Muscle layer of colon (tissue), 2 donors: ENCODE measurements around the gene CNTNAP2.

ENCODE experiments used
- H3K27ac ChIP-seq: one replicate; pipeline ENCODE4 v1.7.0; 2013; ENCODE audit warnings: low read depth, mild to moderate bottlenecking, low read length, moderate library complexity
- H3K27me3 ChIP-seq, 2 donors: one replicate each; pipeline ENCODE4 v1.7.0; 2013; ENCODE audit warnings: low read length in 2 of 2, mild to moderate bottlenecking in 2 of 2; ENCODE audit not compliant: insufficient read depth in 2 of 2, control insufficient read depth in 1 of 2
- H3K36me3 ChIP-seq: one replicate; pipeline ENCODE4 v1.7.0; 2013; ENCODE audit warnings: mild to moderate bottlenecking, low read length; ENCODE audit not compliant: insufficient read depth
- H3K4me1 ChIP-seq: one replicate; pipeline ENCODE4 v1.7.0; 2013; ENCODE audit warnings: mild to moderate bottlenecking, low read length; ENCODE audit not compliant: insufficient read depth
- H3K4me3 ChIP-seq, 2 donors: one replicate each; pipeline ENCODE4 v1.7.0; 2013; ENCODE audit warnings: low read length in 2 of 2, low read depth in 1 of 2, mild to moderate bottlenecking in 1 of 2, moderate library complexity in 1 of 2
- H3K9ac ChIP-seq: one replicate; pipeline ENCODE4 v1.7.0; 2013; ENCODE audit warnings: low read length
- H3K9me3 ChIP-seq: one replicate; pipeline ENCODE4 v1.7.0; 2013; ENCODE audit warnings: mild to moderate bottlenecking, low read length
- donor health status: abdominal sarcoma.
- donor health status: Adenocarcinoma of cecum.

Gene CNTNAP2

DNA sequence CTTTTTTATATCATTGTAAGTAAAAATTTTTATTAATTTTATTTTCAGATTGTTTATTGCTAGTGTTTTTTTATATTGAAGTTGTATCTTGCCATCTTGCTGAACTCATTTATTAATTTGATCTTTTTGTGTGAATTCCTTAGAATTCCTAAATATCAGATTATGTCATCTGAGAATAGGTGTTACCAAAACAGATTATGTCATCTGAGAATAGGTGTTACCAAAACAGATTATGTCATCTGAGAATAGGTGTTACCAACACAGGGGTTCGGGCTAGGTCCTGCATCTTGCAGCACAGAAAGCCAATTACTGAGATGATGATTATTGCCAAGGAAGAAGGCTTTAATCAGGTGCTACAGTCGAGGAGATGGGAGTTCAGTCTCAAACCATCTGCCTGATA is 383.4 kb downstream of the CNTNAP2 start:
- Histone ChIP-seq H3K4me3 (no peak overlapping the region), H3K9me3 (no peaks in the 10 kb centered on the region), H3K9ac (no peak overlapping the region), H3K4me1 (no peaks in the 10 kb centered on the region), H3K27ac (no peak overlapping the region), H3K27me3 (no peaks in the 10 kb centered on the region), H3K36me3 (no peaks in the 10 kb centered on the region)

- Histone ChIP-seq H3K27me3 (no peaks in the 10 kb centered on the region), H3K36me3 (no peaks in the 10 kb centered on the region), H3K9ac (no peak overlapping the region), H3K9me3 (no peaks in the 10 kb centered on the region), H3K4me1 (no peaks in the 10 kb centered on the region), H3K4me3 (no peak overlapping the region), H3K27ac (no peak overlapping the region)
Observed at GRCh38 chr7:146503844-146504243, 387.2 kb downstream of the CNTNAP2 start.

DNA sequence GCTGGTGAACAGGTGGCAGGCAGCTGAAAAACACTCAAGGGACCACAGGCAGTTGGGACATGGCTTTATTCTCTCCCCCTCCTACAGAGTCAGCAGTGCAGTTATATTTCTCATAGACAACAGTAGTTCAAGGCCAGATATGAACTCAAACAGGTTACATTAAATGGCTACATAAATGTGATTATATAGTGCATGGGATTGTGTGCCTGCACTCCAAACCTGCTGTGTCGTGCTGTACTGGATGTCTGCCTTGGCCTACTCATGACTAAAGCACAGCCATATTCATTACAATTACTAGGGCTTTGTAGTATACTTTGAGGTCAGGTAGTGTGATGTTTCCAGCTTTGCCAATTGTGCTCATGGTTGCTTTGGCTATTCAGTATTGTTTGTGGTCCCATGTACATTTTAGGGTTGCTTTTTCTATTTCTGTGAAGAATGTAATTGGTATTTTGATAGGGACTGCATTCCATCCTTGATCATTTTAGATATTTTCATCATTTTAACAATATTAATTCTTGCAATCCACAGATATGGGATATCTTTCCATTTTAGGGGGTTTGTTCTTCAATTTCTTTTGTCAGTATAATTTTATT is 393.6 kb downstream of the CNTNAP2 start:
- Histone ChIP-seq H3K9me3 (no peaks in the 10 kb centered on the region), H3K9ac (no peak overlapping the region), H3K4me1 (no peaks in the 10 kb centered on the region)

DNA sequence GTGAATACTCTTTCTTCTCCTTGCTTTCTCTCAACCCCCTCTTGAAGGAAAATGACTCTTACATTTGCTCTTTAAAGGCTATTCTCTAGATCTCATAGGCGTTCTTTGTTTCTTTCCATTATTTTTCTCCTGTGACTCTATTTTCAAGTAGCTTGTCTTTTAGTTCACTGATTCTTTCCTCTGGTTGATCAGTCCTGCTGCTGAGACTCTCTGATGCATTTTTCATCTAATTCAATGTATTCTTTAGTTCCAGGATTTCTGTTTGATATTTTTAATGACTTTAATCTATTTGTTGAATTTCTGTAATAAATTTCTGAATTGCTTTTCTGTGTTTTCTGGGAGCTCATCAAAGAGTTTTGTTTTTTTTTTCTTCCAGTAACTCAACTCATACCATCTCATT is 397.7 kb downstream of the CNTNAP2 start:
- H3K27me3 ChIP-seq: no peaks in the 10 kb centered on the region
- H3K4me3 ChIP-seq: no peak overlapping the region
- no peaks in the 10 kb centered on the region for H3K4me1 ChIP-seq
- H3K9ac ChIP-seq: no peak overlapping the region
- no peaks in the 10 kb centered on the region for H3K36me3 ChIP-seq
- H3K9me3 ChIP-seq: no peaks in the 10 kb centered on the region
- no peak overlapping the region for H3K27ac ChIP-seq

More for the DNA sequence above, 393.6 kb downstream of the CNTNAP2 start:
- Histone ChIP-seq H3K36me3 (no peaks in the 10 kb centered on the region), H3K27me3 (no peaks in the 10 kb centered on the region), H3K27ac (no peak overlapping the region), H3K4me3 (no peak overlapping the region)

GRCh38 chr7:146528581-146528980 is 412.0 kb downstream of the CNTNAP2 start:
- Histone ChIP-seq H3K36me3 (no peaks in the 10 kb centered on the region), H3K9me3 (no peaks in the 10 kb centered on the region), H3K4me1 (no peaks in the 10 kb centered on the region), H3K9ac (no peak overlapping the region), H3K4me3 (no peak overlapping the region), H3K27ac (no peak overlapping the region), H3K27me3 (no peaks in the 10 kb centered on the region)

DNA sequence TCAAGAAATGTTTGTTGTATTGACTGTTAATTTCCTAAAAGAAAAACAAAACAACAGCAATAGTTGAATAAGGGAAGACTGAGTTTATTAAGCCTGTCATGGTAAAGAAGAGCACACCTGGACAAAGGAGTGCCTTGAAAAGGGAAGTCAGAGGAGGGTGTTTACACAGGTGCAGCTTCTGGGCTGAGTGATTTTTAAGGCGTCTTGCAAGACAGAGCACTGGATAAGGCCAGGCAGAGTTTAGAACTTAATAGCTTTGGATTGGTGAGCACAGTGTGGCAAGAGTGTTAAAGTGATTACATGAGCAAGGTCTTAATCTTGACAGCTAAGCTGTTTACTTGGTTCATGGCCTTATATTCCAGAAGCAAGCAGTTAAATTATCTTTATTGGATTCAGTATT is 423.2 kb downstream of the CNTNAP2 start:
- Histone ChIP-seq H3K27ac (no peak overlapping the region), H3K36me3 (no peaks in the 10 kb centered on the region), H3K9me3 (no peaks in the 10 kb centered on the region), H3K27me3 (no peaks in the 10 kb centered on the region), H3K4me1 (no peaks in the 10 kb centered on the region), H3K4me3 (no peak overlapping the region), H3K9ac (no peak overlapping the region)

- no peak overlapping the region for H3K9ac ChIP-seq
- H3K4me1 ChIP-seq: no peaks in the 10 kb centered on the region
- no peak overlapping the region for H3K4me3 ChIP-seq
- H3K27me3 ChIP-seq: no peaks in the 10 kb centered on the region
- no peaks in the 10 kb centered on the region for H3K9me3 ChIP-seq
- no peaks in the 10 kb centered on the region for H3K36me3 ChIP-seq
- no peak overlapping the region for H3K27ac ChIP-seq
Observed at GRCh38 chr7:146542101-146542500, 425.5 kb downstream of the CNTNAP2 start.

DNA sequence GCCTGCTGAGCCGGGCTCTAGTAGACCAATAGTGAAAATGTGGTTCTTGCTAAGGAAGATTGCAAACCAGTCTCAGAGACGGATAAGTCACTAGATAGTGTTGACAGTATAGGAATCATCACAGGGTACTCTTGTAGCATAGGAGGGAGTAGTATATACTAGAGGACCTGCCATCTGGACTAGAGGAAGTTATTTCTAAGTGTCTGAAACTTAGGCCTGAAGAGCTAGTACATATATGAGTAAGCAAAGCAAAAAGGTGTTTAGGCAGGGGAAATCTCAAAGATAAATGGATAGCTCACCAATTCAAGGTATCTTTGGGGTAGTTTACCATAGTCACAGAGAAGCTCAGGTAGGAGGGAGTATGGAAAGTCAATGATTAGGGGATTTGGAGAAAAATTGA is 428.1 kb downstream of the CNTNAP2 start:
- no peak overlapping the region for H3K4me3 ChIP-seq
- H3K36me3 ChIP-seq: no peaks in the 10 kb centered on the region
- no peak overlapping the region for H3K27ac ChIP-seq
- H3K4me1 ChIP-seq: no peaks in the 10 kb centered on the region
- H3K9me3 ChIP-seq: no peaks in the 10 kb centered on the region
- H3K27me3 ChIP-seq: no peaks in the 10 kb centered on the region
- H3K9ac ChIP-seq: no peak overlapping the region

GRCh38 chr7:146548816-146549215 is 432.2 kb downstream of the CNTNAP2 start:
- no peaks in the 10 kb centered on the region for H3K27me3 ChIP-seq
- no peaks in the 10 kb centered on the region for H3K36me3 ChIP-seq
- no peaks in the 10 kb centered on the region for H3K4me1 ChIP-seq
- H3K9me3 ChIP-seq: no peaks in the 10 kb centered on the region
- H3K9ac ChIP-seq: no peak overlapping the region
- no peak overlapping the region for H3K27ac ChIP-seq
- no peak overlapping the region for H3K4me3 ChIP-seq

- Histone ChIP-seq H3K36me3 (no peaks in the 10 kb centered on the region), H3K9ac (no peak overlapping the region), H3K4me3 (no peak overlapping the region), H3K27me3 (no peaks in the 10 kb centered on the region), H3K27ac (no peak overlapping the region), H3K4me1 (no peaks in the 10 kb centered on the region), H3K9me3 (no peaks in the 10 kb centered on the region)
Observed at GRCh38 chr7:146554556-146554955, 438.0 kb downstream of the CNTNAP2 start.

- Histone ChIP-seq H3K4me1 (no peaks in the 10 kb centered on the region), H3K9me3 (no peaks in the 10 kb centered on the region), H3K27me3 (no peaks in the 10 kb centered on the region), H3K36me3 (no peaks in the 10 kb centered on the region), H3K27ac (no peak overlapping the region), H3K9ac (no peak overlapping the region), H3K4me3 (no peak overlapping the region)
Observed at GRCh38 chr7:146557971-146558469, 441.4 kb downstream of the CNTNAP2 start.

DNA sequence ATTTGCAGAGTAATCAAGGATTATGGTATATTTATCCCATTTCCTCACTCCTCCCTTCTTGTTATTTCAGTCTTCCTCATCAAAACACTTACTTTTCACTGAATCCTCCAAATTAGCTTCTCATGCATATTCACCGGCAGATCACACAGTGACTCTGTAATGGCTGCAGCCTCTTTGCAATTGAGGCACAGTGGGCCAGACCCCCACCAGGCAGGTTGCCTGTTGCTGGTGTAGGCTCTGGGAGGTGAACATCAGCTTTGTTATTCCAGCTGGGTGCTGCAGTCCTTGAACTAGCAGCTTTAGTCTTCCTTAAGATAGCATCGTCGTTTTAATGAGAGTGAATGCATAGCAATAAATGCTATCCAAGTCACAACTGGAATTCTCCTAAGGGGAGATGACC is 449.3 kb downstream of the CNTNAP2 start:
- Histone ChIP-seq H3K4me3 (no peak overlapping the region), H3K27ac (no peak overlapping the region), H3K36me3 (no peaks in the 10 kb centered on the region), H3K9me3 (no peaks in the 10 kb centered on the region), H3K27me3 (no peaks in the 10 kb centered on the region), H3K4me1 (no peaks in the 10 kb centered on the region), H3K9ac (no peak overlapping the region)
